ENCODE data around the gene BAMBI. TPM values are rescaled to one million over a fixed set of nuclear protein-coding genes. Genes with fewer than 3 reads are reported as not detected.

BAMBI gene
- total and polyA plus RNA-seq, 2 of the 8 experiments (the other 6 are each of a cell fraction or from before 2014, with no cell fraction given), result 5.6 to 26.4 TPM

DNA sequence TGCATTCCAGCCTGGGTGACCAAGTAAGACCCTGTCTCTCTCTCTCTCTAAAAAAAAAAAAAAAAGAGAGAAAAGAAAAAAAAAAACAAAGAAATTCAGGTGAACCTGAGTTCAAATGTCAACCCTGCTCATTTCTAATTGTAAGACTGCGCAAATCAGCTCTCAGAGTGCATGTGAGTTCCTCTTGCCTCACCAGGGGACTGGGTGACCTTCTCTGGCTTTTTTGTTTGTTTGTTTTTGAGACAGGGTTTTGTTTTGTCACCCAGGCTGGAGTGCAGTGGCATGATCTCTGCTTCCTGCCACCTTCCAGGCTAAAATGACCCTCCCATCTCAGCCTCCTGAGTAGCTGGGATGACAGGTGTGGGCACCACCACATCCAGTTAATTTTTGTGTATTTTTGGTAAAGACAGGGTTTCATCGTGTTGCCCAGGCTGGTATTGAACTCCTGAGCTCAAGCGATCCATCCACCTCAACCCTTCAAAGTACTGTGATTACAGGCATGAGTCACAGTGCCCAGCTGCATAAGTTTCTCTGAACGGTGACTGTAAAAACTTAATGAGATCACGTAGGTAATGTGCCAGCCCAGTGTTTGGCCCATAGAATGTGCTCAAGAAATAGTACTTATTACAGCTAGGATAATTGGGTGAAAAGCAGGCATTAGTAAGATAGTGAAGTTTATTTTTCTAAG lies 45.3 kb upstream of the BAMBI start:
- H4K5ac ChIP-seq (ENCODE audit: insufficient read length, low read depth, low read length), result no peak overlapping the region
- DNase-seq (ENCODE audit: low read depth in 1 of 2, low spot score in 2 of 2) (no peak), FAIRE-seq (no peak)
- no peaks in the 10 kb centered on the region for H3K79me2 ChIP-seq (ENCODE audit: control insufficient read depth in 1 of 2, insufficient read depth in 2 of 2, low read length in 2 of 2)
- H2BK12ac ChIP-seq (ENCODE audit: low read depth, low read length), result no peak overlapping the region
- H2BK15ac ChIP-seq (ENCODE audit: low read length), result no peak overlapping the region
- H3K4me3 ChIP-seq (ENCODE audit: extremely low read depth in 1 of 4, insufficient read depth in 2 of 4, low read depth in 3 of 4, low read length in 4 of 4), result no peak overlapping the region
- ChIA-PET POLR2A (ENCODE audit: partially characterized antibody) (interaction anchor here (0.6 kb wide), 1 partner anchor 357 kb away, joined by 3 read pairs; no protein-coding TSS in a partner anchor), CTCF (ENCODE audit: partially characterized antibody) (interaction anchor here (0.7 to 2.5 kb wide), 5 partner anchors 32 to 814 kb away, joined by 3 to 10 read pairs (median 3); no protein-coding TSS in a partner anchor)
- H4K91ac ChIP-seq (replicated peaks; ENCODE audit: insufficient read length, low read length), result no peak overlapping the region
- no peaks in the 10 kb centered on the region for H3K9me3 ChIP-seq (ENCODE audit: insufficient read depth in 2 of 2, low read depth in 1 of 2, low read length in 1 of 2)
- H2AFZ ChIP-seq (ENCODE audit: low read length), result no peak overlapping the region
- H3K56ac ChIP-seq (replicated peaks; ENCODE audit: insufficient read length, low read depth, low read length), result no peak overlapping the region
- H3K4me2 ChIP-seq (ENCODE audit: insufficient read depth in 1 of 2, low read depth in 2 of 2, low read length in 2 of 2), result no peak overlapping the region
- H2AK5ac ChIP-seq (ENCODE audit: low read depth, low read length), result no peak overlapping the region
- H3K23ac ChIP-seq (ENCODE audit: insufficient read length), result no peak overlapping the region
- H3K79me1 ChIP-seq (ENCODE audit: low read depth, low read length), result no peaks in the 10 kb centered on the region
- H2BK120ac ChIP-seq (replicated peaks; ENCODE audit: low read depth, low read length), result no peak overlapping the region
- no peaks in the 10 kb centered on the region for H4K20me1 ChIP-seq (replicated peaks in 1 of 2; ENCODE audit: control insufficient read depth in 1 of 2, insufficient read depth in 2 of 2, low read length in 2 of 2)
- TF ChIP-seq POU5F1 (IDR thresholded peaks at IDR 0.05; ENCODE audit: low read depth, low read length) (no peak), USF2 (IDR thresholded peaks at IDR 0.05; ENCODE audit: low read length) (no peak), SP2 (IDR thresholded peaks at IDR 0.05; ENCODE audit: low read length) (no peak), SP4 (IDR thresholded peaks at IDR 0.05; ENCODE audit: low read length) (no peak), ATF2 (IDR thresholded peaks at IDR 0.05; ENCODE audit: low read length) (no peak), TAF1 (IDR thresholded peaks at IDR 0.05; ENCODE audit: low read depth, low read length) (no peak), PHF8 (conservative IDR thresholded peaks at IDR 0.05; ENCODE audit: low read depth, low read length) (no peak), TEAD4 (IDR thresholded peaks at IDR 0.05; ENCODE audit: low read depth, low read length) (no peak)
- H4K8ac ChIP-seq (ENCODE audit: extremely low read depth, insufficient read depth, low read length), result no peak overlapping the region
- H3K4ac ChIP-seq (replicated peaks; ENCODE audit: insufficient read length, low read depth, low read length), result no peak overlapping the region
- H3K9ac ChIP-seq (replicated peaks in 1 of 4; ENCODE audit: extremely low read depth in 1 of 4, low read depth in 3 of 4, low read length in 3 of 4), result no peak overlapping the region
- no peak overlapping the region for H2BK5ac ChIP-seq (ENCODE audit: low read depth, low read length)
- H3K4me1 ChIP-seq (replicated peaks in 1 of 4; ENCODE audit: control insufficient read depth in 3 of 4, insufficient read depth in 4 of 4, low read length in 3 of 4), result peaks cover 0 to 3% (median under 1%) of the 10 kb centered on the region in 4 experiments; a peak in 1 of 7 replicates
- H3K27ac ChIP-seq (ENCODE audit: low read depth, low read length), result no peak overlapping the region
- no peaks in the 10 kb centered on the region for H3K36me3 ChIP-seq (ENCODE audit: control insufficient read depth in 2 of 4, insufficient read depth in 4 of 4, low read length in 3 of 4)
- no peaks in the 10 kb centered on the region for H3K27me3 ChIP-seq (replicated peaks in 1 of 4; ENCODE audit: control insufficient read depth in 3 of 4, extremely low read depth in 1 of 4, insufficient read depth in 3 of 4, low read length in 3 of 4)
- no peak overlapping the region for H3K18ac ChIP-seq (ENCODE audit: extremely low read depth, low read length)
- 82% methylated on average over 5 of the region's 5 CpGs; no CpG with 5 or more reads in 1 of the 2 experiments for WGBS, 2 experiments (ENCODE audit: extremely low coverage in 1 of 2, insufficient coverage in 1 of 2, insufficient read length in 1 of 2, insufficient replicate concordance in 2 of 2, low coverage in 1 of 2, low lambda C conversion rate in 2 of 2, missing lambda C conversion rate in 1 of 2)
- H3K23me2 ChIP-seq (ENCODE audit: low read depth, low read length), result no peaks in the 10 kb centered on the region
- no peak overlapping the region for H2BK20ac ChIP-seq (ENCODE audit: low read length)
- H3K14ac ChIP-seq (ENCODE audit: insufficient read length), result no peak overlapping the region

Data from H1 (cell line).